RPMI7951 (cell line): ENCODE data around the gene MEF2C. TPM values are rescaled to one million over a fixed set of nuclear protein-coding genes. Genes with fewer than 3 reads are reported as not detected.
A peak's percentile ranks its signal among the peaks of the same experiment; 100 is the strongest.
"Not testable (repeated sequence)": the region's sequence is repeated elsewhere in the genome, so short reads cannot be mapped to it uniquely, and the experiment has no call there.

Experiments used
- DNase-seq: peaks from one replicate; pipeline ENCODE4 v3.0.0-alpha.2; 2012; ENCODE audit warnings: low read depth
- total RNA-seq: library from RNA; depleted of rRNA; stranded (reverse); fragments of >200 nt; shearing (Covaris generic); gene quantifications from 2 replicates; pipeline ENCODE4 v1.2.3, GENCODE V29; 2014; rRNA removed

The MEF2C gene
- total RNA-seq: 20.8 and 32.1 TPM in 2 replicates

DNA sequence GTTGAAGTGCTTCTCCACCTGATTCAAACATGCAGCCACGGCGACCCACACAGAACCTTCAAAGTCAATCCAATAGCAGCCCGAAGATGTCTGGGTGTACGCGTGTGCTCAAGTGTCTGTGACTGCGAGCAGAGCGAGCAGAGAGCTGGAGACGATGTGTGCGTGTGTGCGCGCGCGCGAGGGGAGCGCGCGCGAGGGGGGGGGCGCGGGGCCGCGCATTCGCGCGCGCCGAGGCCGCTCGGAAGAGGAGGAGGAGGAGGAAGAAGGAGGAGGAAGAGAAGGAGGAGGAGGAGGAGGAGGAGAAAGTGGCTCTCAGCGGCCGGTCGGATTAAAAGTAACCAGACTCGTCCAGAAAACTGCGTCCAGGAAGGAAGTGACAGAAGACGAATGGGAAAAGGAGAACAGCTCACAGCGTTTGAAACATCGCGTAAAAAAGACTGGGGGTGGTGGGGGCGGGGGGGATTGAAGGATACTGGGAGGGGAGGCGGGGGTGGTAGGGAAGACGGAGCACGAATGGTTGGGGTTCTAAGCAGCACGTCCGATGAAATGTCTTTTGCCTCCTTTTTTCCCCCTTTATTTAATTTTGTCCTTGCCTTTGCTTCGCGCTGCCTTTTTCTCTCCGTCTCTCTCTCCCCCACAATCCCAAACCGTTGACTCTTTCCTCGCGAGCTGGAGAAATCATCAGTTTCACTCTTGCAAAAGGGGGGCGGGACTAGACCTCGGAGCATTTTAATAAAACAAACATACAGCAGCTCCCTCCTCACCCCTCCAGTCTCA is at the start of gene MEF2C:
TSS of gene MEF2C (minus strand) at position 126 of the 777 bp plus-strand sequence. CDS start 59,396 bp downstream, outside the sequence.
- DNase-seq: peak; percentile 88

DNA sequence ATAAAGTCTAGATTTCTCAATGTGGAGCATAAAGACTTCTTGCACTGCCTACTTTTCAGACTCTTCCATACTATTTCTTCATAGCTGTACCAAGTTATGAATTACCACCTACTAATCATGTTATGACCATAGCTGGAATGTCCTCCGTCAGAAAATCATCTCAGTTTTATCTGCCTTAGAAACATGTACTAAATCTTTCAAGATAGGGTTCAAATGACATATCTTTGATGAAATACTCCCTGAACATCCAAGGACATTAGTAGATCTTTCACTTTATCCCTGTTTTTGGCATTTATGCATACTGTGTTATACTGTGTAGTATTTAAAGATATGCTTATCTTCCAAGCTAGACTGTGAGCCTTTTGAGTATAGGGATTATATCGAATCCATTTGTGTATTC is 49.6 kb upstream of the MEF2C start:
- DNase-seq: no peak

GRCh38 chr5:88930335-88930734 is 47.4 kb upstream of the MEF2C start:
- no peak for DNase-seq

- no peak for DNase-seq
Observed at GRCh38 chr5:88929385-88929784, 46.4 kb upstream of the MEF2C start.

DNA sequence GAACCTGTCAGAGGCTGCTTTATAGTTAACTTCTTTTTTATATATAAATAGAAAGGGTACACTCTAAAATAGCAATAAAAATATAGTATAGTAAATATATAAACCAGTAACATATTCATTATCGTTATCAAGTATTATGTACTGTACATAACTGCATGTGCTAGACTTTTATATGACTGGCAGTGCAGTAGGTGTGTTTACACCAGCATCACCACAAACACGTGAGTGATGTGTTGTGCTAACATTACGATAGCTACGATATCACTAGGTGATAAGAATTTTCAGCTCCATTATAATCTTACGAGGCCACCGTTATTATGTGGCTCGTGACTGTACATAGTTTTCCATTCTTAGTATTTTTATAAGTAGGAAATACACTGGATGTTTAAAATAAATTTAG is 43.8 kb upstream of the MEF2C start:
- no peak for DNase-seq

DNA sequence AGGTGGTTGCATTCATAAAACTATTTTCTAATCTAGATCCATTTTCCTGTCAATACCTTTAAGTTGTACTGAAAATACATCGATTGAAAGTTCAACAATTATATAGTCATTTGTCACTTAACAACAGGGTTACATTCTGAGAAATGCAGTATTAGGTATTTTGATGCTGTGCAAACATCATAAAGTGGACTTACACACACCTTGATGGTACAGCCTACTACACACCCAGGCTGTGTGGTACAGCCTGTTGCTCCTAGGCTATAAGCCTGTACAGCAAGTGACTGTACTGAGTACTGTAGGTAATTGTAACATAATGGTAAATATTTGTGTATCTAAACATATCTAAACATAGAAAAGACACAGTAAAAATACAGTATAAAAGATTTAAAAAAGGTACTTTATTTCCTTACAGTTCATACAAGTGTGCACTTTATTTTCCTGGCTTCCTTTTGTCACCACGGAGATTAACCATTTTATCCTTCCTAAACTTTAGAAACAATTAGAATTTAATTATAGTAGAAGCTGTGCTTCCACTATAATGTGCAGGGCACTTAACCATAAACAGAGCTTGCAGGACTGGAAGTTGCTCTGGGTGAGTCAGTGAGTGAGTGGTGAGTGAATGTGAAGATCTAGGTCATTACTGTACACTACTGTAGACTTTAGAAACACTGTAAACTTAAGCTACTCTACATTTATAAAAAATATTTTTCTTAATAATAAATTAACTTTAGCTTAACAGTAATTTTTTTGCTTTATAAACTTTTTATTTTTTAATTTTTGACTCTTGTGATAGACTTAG is 42.9 kb upstream of the MEF2C start:
- no peak for DNase-seq

GRCh38 chr5:88924330-88924657 is 41.3 kb upstream of the MEF2C start:
- DNase-seq: no peak

GRCh38 chr5:88923623-88924329 is 40.8 kb upstream of the MEF2C start:
- no peak for DNase-seq

DNA sequence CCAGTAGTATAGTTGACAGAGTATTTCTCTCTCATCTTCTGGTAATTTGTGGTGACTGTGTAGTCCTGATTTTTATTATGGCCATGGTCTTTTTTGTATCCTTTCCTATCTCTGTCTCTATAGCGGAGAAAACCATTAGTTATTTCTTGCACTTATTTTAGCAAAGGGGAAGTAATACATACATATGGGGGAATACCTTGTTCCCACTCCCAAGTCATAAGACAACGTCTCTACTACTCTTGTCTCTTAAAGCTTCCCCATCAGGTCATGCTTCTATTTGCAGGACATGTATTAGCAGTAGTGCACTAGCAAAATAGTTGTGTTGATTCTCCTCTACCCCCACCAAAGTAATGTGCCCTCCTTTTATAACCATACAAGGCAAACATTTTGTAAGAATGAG is 29.8 kb upstream of the MEF2C start:
- not testable (repeated sequence) for DNase-seq

DNA sequence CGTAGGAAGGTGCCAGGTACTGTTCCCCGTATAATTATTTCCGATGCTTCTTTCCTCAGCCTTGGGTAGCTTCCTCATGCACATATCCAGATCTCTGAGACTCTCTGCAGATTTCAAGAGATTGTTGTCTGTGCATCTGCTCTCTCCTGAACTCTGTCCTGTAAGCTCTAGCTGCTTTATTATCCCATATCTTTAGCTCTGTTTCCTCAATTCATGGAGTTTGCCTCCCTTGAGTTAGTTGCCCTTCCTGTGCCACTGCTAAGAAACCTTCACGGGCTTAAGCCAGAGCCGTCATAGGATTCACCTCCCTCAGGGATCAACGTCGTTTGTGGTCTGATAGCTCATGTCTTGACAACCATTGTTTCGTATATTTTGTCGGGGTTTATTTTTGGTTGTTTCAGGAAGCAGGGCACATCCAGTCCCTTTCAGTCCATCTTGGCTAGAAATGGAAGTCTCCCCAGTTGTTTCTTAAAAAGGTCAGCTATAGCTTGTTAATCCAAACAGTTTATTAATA is 28.1 kb upstream of the MEF2C start:
- DNase-seq: not testable (repeated sequence)

DNA sequence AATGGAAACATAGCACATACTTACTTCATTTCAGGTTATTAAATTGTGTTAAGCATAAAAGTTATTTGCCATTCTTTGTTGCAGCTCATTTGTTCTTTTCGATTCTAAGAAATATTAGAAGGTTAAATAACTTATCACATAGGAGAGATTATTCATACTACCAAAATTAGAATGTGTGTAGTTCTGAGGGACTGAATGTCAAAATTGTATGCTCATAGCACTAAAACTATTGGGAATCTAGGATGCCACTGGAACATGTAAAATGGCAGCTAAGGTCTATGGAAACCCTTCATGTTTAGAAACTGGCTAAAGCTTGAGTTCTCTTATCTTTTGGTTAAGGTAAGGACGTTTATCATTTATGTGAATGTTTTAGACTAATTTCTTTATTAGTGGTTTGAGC is 21.5 kb upstream of the MEF2C start:
- DNase-seq: not testable (repeated sequence)

DNA sequence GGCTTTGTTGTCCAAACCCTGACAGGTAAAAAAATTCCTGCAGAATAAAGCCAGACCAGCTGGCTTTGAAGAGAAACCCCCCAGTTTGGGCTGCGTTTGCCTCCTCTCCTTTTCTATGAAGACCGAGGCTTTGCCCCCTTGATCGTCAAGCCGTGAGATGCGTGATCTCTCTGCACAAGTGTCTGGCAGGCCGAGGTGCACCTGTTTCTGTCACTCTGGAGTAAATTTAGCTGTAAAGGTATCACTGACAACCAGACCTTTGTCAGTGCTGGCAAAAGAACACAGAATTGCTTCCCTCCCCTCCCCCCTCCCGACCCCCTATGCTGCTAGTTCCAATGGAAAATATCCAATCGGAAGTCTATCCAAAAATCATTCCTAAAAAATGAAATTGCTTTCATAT is 21.0 kb upstream of the MEF2C start:
- not testable (repeated sequence) for DNase-seq

- not testable (repeated sequence) for DNase-seq
Observed at GRCh38 chr5:88901077-88901476, 18.1 kb upstream of the MEF2C start.

GRCh38 chr5:88899096-88899737 is 16.2 kb upstream of the MEF2C start:
- DNase-seq: no peak

- DNase-seq: no peak
Observed at GRCh38 chr5:88897748-88898147, 14.8 kb upstream of the MEF2C start.

- DNase-seq: no peak
Observed at GRCh38 chr5:88895681-88896501, 12.9 kb upstream of the MEF2C start.

DNA sequence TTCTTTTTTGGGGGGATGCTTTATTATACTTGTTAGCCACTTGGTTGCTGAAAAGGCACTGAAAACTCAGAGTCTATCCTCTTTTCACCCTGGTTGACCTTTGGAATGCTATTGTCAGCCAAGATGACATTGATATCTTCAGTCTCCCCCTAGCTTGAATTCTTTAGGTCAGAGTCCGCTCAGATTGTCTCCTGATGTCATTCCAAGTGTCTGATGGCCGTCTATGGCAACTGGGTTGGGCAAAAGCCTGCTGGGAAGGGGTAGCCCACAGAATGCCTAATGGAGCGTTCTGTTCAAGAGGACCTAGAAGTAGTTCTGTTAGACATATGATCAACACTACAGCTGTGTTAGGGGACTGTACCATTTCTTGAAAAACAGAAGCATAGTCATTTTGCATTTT is 9.7 kb upstream of the MEF2C start:
- DNase-seq: no peak

- no peak for DNase-seq
Observed at GRCh38 chr5:88890070-88890781, 7.2 kb upstream of the MEF2C start.

DNA sequence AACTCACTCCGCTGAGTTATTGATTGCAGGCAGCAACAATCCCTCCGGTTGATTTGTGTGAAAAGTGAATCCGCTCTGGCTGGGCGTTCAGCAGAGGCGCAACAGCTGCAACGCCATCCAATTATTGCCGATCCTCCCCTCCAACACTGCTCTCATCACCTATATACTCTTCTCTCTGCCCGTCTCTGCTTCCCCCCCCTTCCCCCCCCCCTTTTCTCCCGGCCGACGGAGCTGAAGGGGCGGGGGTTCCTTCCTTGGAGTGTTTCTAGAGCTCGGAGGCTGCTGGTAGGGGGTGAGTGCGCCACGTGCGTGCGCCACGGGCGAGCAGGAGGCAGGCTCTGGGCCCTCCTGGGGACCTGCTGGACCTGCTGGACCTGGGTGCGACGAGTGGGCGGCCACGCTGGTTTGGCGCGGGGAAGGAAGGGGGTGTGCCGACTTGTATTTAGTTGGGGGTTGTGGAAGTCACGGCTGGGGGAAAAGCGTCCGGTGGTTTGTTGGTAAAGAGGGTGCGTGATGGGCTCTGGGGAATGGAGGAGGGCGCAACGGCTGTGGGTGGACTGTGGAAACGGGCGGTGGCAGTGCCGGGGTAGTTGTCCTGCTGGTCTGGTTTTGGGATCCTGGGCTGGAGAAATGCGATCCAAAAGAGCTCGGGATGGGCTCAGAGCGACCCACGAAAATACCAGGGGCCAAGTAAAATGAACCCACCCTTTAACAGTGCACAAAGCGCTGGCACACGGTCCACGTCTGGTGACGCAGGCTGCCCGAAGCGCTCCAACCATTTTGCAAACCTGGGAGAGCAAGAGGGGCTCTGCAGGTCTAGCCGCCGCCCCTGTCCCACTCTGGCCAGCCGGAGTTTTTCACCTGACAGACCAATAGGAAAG is 6.4 kb upstream of the MEF2C start:
- DNase-seq: peak; percentile 52
